ENCODE results near the gene NTF3.
A peak's percentile ranks its signal among the peaks of the same experiment; 100 is the strongest.

- TF ChIP-seq CTCF (optimal IDR thresholded peaks at IDR 0.05 in 1 of 3, IDR thresholded peaks at IDR 0.05 in 1 of 3, conservative IDR thresholded peaks at IDR 0.05 in 1 of 3; ENCODE audit: extremely low read depth in 1 of 3, insufficient read depth in 2 of 3, low read length in 3 of 3) = peak; percentile 14 to 31 (median 16)
- TF ChIP-seq EZH2 (IDR thresholded peaks at IDR 0.05; ENCODE audit: low read length) = no peak
These were observed 7.5 kb downstream of the NTF3 start for GRCh38 chr12:5439371-5439771.
